B cell (primary cell): ENCODE measurements around the gene TSPAN14. TPM values are rescaled to one million over a fixed set of nuclear protein-coding genes. Genes with fewer than 3 reads are reported as not detected.

Source experiments
- ATAC-seq: fragments of 200-7000 bp; cut with Tn5 transposase; one replicate; pipeline ENCODE4 v1.10.0; 2021; ENCODE audit warnings: low read depth, mild to moderate bottlenecking, moderate number of reproducible peaks, moderate library complexity
- CTCF ChIA-PET: fragments of 350-600 bp; sonication (Branson Sonifier 250); formaldehyde crosslinking; loops from one replicate; lab custom pipeline; 2021; ENCODE audit warnings: antibody characterized with exemption, inconsistent platforms; lab: Charles Lee
- POLR2A ChIA-PET: fragments of 350-600 bp; sonication (Branson Sonifier 250); formaldehyde crosslinking; loops from one replicate; lab custom pipeline; 2021; ENCODE audit warnings: antibody characterized with exemption; lab: Charles Lee
- DNase-seq: peaks from one replicate; pipeline ENCODE4 v3.0.0; 2013
- H2AFZ ChIP-seq: 2 replicates; pipeline ENCODE4 v1.6.1; 2012; ENCODE audit warnings: mild to moderate bottlenecking, low read depth, low read length; ENCODE audit not compliant: insufficient read depth, poor library complexity, severe bottlenecking
- H3K27ac ChIP-seq, 2 donors: 1 replicate in 1 of 2; 2 replicates in 1 of 2; pipeline ENCODE4 v1.5.1; 2012 to 2013; ENCODE audit warnings: low read length in 2 of 2, mild to moderate bottlenecking in 2 of 2, moderate library complexity in 1 of 2
- H3K27me3 ChIP-seq, 4 experiments: fragments of 200-600 bp in 1 of 4; sonication (generic) in 1 of 4; replicated peaks in 1 of 4; 1 replicate in 2 of 4; 2 replicates in 2 of 4; pipeline versions ENCODE4 v1.6.1 to v1.7.0; 2013 to 2016; ENCODE audit warnings: low read length in 3 of 4, mild to moderate bottlenecking in 2 of 4, mixed read lengths in 1 of 4, moderate library complexity in 1 of 4; ENCODE audit not compliant: insufficient read depth in 4 of 4, control insufficient read depth in 3 of 4; ENCODE audit errors: control extremely low read depth in 1 of 4
- H3K36me3 ChIP-seq, 2 experiments: replicated peaks in 1 of 2; 1 replicate in 1 of 2; 2 replicates in 1 of 2; pipeline versions ENCODE4 v1.6.1 to v1.7.1; 2013; ENCODE audit warnings: low read length in 1 of 2; ENCODE audit not compliant: insufficient read depth in 2 of 2, control insufficient read depth in 1 of 2; ENCODE audit errors: control extremely low read depth in 1 of 2, extremely low read depth in 1 of 2
- H3K4me1 ChIP-seq, 2 donors: fragments of 200-600 bp in 1 of 2; sonication (generic) in 1 of 2; 1 replicate in 1 of 2; 2 replicates in 1 of 2; pipeline versions ENCODE4 v1.5.1 to v1.6.1; 2013 to 2017; ENCODE audit warnings: low read length in 2 of 2; ENCODE audit not compliant: control insufficient read depth in 2 of 2, insufficient read depth in 2 of 2
- H3K4me2 ChIP-seq: replicated peaks from 2 replicates; pipeline ENCODE3; 2012; ENCODE audit warnings: mild to moderate bottlenecking, low read depth, low read length; ENCODE audit not compliant: poor library complexity, severe bottlenecking
- H3K4me3 ChIP-seq, 5 experiments: fragments of 200-600 bp in 1 of 5; sonication (generic) in 1 of 5; 1 replicate in 3 of 5; 2 replicates in 2 of 5; pipeline versions ENCODE4 v1.5.1 to v1.7.0; 2011 to 2016; ENCODE audit warnings: low read length in 4 of 5, mild to moderate bottlenecking in 4 of 5, low read depth in 2 of 5, control low read depth in 1 of 5, moderate library complexity in 1 of 5; ENCODE audit not compliant: insufficient read depth in 1 of 5; ENCODE audit errors: control extremely low read depth in 1 of 5, extremely low read depth in 1 of 5
- H3K79me2 ChIP-seq: fragments of 200-600 bp; sonication (generic); one replicate; pipeline ENCODE4 v1.6.0; 2016; ENCODE audit warnings: low read length; ENCODE audit not compliant: control insufficient read depth, insufficient read depth
- H3K9ac ChIP-seq: fragments of 200-600 bp; sonication (generic); 2 replicates; pipeline ENCODE4 v1.6.1; 2017; ENCODE audit warnings: mild to moderate bottlenecking, low read length, moderate library complexity
- H3K9me3 ChIP-seq, 3 donors: one replicate each; pipeline versions ENCODE4 v1.6.1 to v1.7.1; 2013; ENCODE audit warnings: low read length in 2 of 3; ENCODE audit not compliant: control insufficient read depth in 2 of 3, insufficient read depth in 1 of 3; ENCODE audit errors: control extremely low read depth in 1 of 3
- H4K20me1 ChIP-seq: 2 replicates; pipeline ENCODE4 v1.6.0; 2012; ENCODE audit warnings: mild to moderate bottlenecking, low read length; ENCODE audit not compliant: insufficient read depth, control insufficient read depth, poor library complexity, severe bottlenecking
- H3K27ac Mint-ChIP-seq: one replicate; pipeline ENCODE4 v1.8.0; 2021; ENCODE audit warnings: mixed read lengths
- H3K27me3 Mint-ChIP-seq: one replicate; pipeline ENCODE4 v1.8.0; 2021; ENCODE audit warnings: mixed read lengths
- H3K4me1 Mint-ChIP-seq: one replicate; pipeline ENCODE4 v1.8.0; 2021; ENCODE audit warnings: mixed read lengths
- H3K4me3 Mint-ChIP-seq: one replicate; pipeline ENCODE4 v1.8.0; 2021; ENCODE audit warnings: mixed read lengths
- H3K9me3 Mint-ChIP-seq: one replicate; pipeline ENCODE4 v1.8.0; 2022; ENCODE audit warnings: mixed read lengths; ENCODE audit not compliant: insufficient read depth
- CTCF ChIP-seq: fragments of 200-600 bp; IDR thresholded peaks from one replicate; pipeline ENCODE4 v1.8.0; 2022; ENCODE audit warnings: antibody characterized with exemption, mild to moderate bottlenecking
- EZH2 ChIP-seq: IDR thresholded peaks from 2 replicates; pipeline ENCODE4 v1.6.1; 2012; ENCODE audit warnings: borderline replicate concordance, low read depth, mild to moderate bottlenecking, moderate library complexity, low read length; ENCODE audit not compliant: insufficient read depth, poor library complexity, severe bottlenecking
- WGBS: methylation state at CpG from one replicate; pipeline ENCODE4 v1.1.5; 2013; ENCODE audit warnings: missing lambda C conversion rate; ENCODE audit not compliant: insufficient coverage; 5-methylcytosine and 5-hydroxymethylcytosine counted together
- intact Hi-C: fragments of 100-400 bp; cut with micrococcal nuclease; formaldehyde crosslinking; loops from one replicate; pipeline ENCODE4 v1.10.0; 2022
- polyA plus RNA-seq: library from polyadenylated mRNA; depleted of rRNA; stranded (reverse); fragments of >200 nt; gene quantifications from 2 replicates; pipeline ENCODE4 v1.2.3, GENCODE V29; 2012
- total RNA-seq, 2 donors: library from RNA; stranded (reverse); fragments of 120-200 nt in 1 of 2; gene quantifications; 1 replicate in 1 of 2; 2 replicates in 1 of 2; pipeline versions ENCODE4 v1.2.3 to v1.2.4, GENCODE V29; 2013 to 2022

The TSPAN14 gene
- total and polyA plus RNA-seq, 2 donors (not counting 1 experiment from before 2014, with no cell fraction given), result 27.8 to 55.3 TPM

GRCh38 chr10:80498078-80498832 is 44.1 kb downstream of the TSPAN14 start:
- intact Hi-C loops, result no loop called here
- Histone ChIP-seq H3K9me3 (peaks cover 0 to 5% (median 3%) of the 10 kb centered on the region in 3 donors), H3K79me2 (peaks cover 65% of the 10 kb centered on the region), H3K9ac (no peak overlapping the region), H3K4me3 (no peak overlapping the region), H3K4me1 (peaks cover 50 to 70% of the 10 kb centered on the region in 2 donors), H3K27ac (peak overlapping the region in 1 of 2 donors; percentile 44), H2AFZ (no peak overlapping the region), H3K27me3 (no peaks in the 10 kb centered on the region), H3K4me2 (peak overlapping the region; percentile 71), H4K20me1 (peaks cover 5% of the 10 kb centered on the region), H3K36me3 (peaks cover 0 to 7% of the 10 kb centered on the region in 2 experiments)
- H3K27ac Mint-ChIP-seq, result peak overlapping the region; percentile 95
- no peak overlapping the region for H3K4me3 Mint-ChIP-seq
- ChIA-PET CTCF (interaction anchor here (0.6 to 17.9 kb wide), 5 partner anchors 8 to 117 kb away, joined by 3 to 500 read pairs (median 3); no protein-coding TSS in a partner anchor), POLR2A (no interaction called here)
- no peaks in the 10 kb centered on the region for H3K27me3 Mint-ChIP-seq
- H3K9me3 Mint-ChIP-seq, result peaks cover 5% of the 10 kb centered on the region
- peaks cover 68% of the 10 kb centered on the region for H3K4me1 Mint-ChIP-seq
- TF ChIP-seq EZH2 (no peak), CTCF (no peak)
- ATAC-seq, result no peak
- peak; percentile 14 for DNase-seq
- WGBS, result 84% methylated on average over 5 of the region's 8 CpGs
